CD14-positive monocyte (primary cell): Measurements from ENCODE around the gene HDAC4. TPM values are rescaled to one million over a fixed set of nuclear protein-coding genes. Genes with fewer than 3 reads are reported as not detected.

Source experiments
- DNase-seq, 3 donors: peaks; one replicate each; pipeline ENCODE4 v3.0.0-alpha.2; 2011 to 2022
- H2AFZ ChIP-seq: 2 replicates; pipeline ENCODE4 v1.6.0; 2012; ENCODE audit warnings: mild to moderate bottlenecking, low read depth, low read length, inconsistent platforms; ENCODE audit not compliant: insufficient read depth, poor library complexity, severe bottlenecking
- H3K27ac ChIP-seq, 2 donors: 1 replicate in 1 of 2; 2 replicates in 1 of 2; pipeline ENCODE4 v1.5.1; 2012 to 2013; ENCODE audit warnings: low read length in 2 of 2, control low read depth in 1 of 2, inconsistent platforms in 1 of 2, low read depth in 1 of 2, mild to moderate bottlenecking in 1 of 2
- H3K27me3 ChIP-seq, 2 donors: one replicate each; pipeline versions ENCODE4 v1.6.0 to v1.6.1; 2011 to 2013; ENCODE audit warnings: low read length in 2 of 2; ENCODE audit not compliant: control insufficient read depth in 2 of 2, insufficient read depth in 2 of 2
- H3K36me3 ChIP-seq, 2 donors: replicated peaks in 1 of 2; 1 replicate in 1 of 2; 2 replicates in 1 of 2; pipeline versions ENCODE4 v1.5.1 to v1.6.1; 2012 to 2013; ENCODE audit warnings: low read length in 2 of 2, control low read depth in 1 of 2, inconsistent platforms in 1 of 2, mild to moderate bottlenecking in 1 of 2; ENCODE audit not compliant: insufficient read depth in 2 of 2, control insufficient read depth in 1 of 2
- H3K4me1 ChIP-seq, 2 donors: 1 replicate in 1 of 2; 2 replicates in 1 of 2; pipeline versions ENCODE4 v1.5.1 to v1.6.1; 2012 to 2013; ENCODE audit warnings: low read length in 2 of 2, control low read depth in 1 of 2, inconsistent platforms in 1 of 2, mild to moderate bottlenecking in 1 of 2, moderate library complexity in 1 of 2; ENCODE audit not compliant: insufficient read depth in 2 of 2, control insufficient read depth in 1 of 2
- H3K4me2 ChIP-seq: replicated peaks from 2 replicates; pipeline ENCODE3; 2012; ENCODE audit warnings: low read length, moderate library complexity, mild to moderate bottlenecking; ENCODE audit not compliant: poor library complexity, severe bottlenecking; ENCODE audit errors: extremely low read depth
- H3K4me3 ChIP-seq, 3 experiments: fragments of 200-600 bp in 1 of 3; sonication (generic) in 1 of 3; replicated peaks in 1 of 3; 1 replicate in 2 of 3; 2 replicates in 1 of 3; pipeline ENCODE4 v1.5.1; 2011 to 2013; ENCODE audit warnings: low read length in 3 of 3, mild to moderate bottlenecking in 3 of 3, control low read depth in 2 of 3, low read depth in 2 of 3, inconsistent platforms in 1 of 3, moderate library complexity in 1 of 3
- H3K79me2 ChIP-seq: 2 replicates; pipeline ENCODE4 v1.6.0; 2012; ENCODE audit warnings: mild to moderate bottlenecking, control low read depth, inconsistent platforms, low read length, moderate library complexity; ENCODE audit not compliant: insufficient read depth
- H3K9ac ChIP-seq: 2 replicates; pipeline ENCODE4 v1.6.0; 2017; ENCODE audit warnings: low read length, mild to moderate bottlenecking; ENCODE audit not compliant: insufficient read depth, poor library complexity, severe bottlenecking
- H3K9me3 ChIP-seq, 2 donors: replicated peaks in 1 of 2; 1 replicate in 1 of 2; 2 replicates in 1 of 2; pipeline versions ENCODE4 v1.5.1 to v1.6.1; 2012 to 2013; ENCODE audit warnings: low read length in 2 of 2, control low read depth in 1 of 2; ENCODE audit not compliant: control insufficient read depth in 1 of 2, insufficient read depth in 1 of 2
- H4K20me1 ChIP-seq: 2 replicates; pipeline ENCODE4 v1.6.0; 2012; ENCODE audit warnings: mild to moderate bottlenecking, low read length, control low read depth, moderate library complexity; ENCODE audit not compliant: insufficient read depth
- H3K27ac Mint-ChIP-seq, 7 donors: one replicate each; pipeline ENCODE4 v1.8.0; 2020; ENCODE audit warnings: mild to moderate bottlenecking in 7 of 7, mixed read lengths in 7 of 7, moderate library complexity in 6 of 7, inconsistent platforms in 2 of 7
- H3K27me3 Mint-ChIP-seq, 3 donors: one replicate each; pipeline ENCODE4 v1.8.0; 2021 to 2022; ENCODE audit warnings: low read depth in 3 of 3, mild to moderate bottlenecking in 3 of 3, mixed read lengths in 3 of 3, moderate library complexity in 3 of 3, inconsistent platforms in 1 of 3
- H3K36me3 Mint-ChIP-seq, 2 donors: one replicate each; pipeline ENCODE4 v1.8.0; 2020; ENCODE audit warnings: mixed read lengths in 2 of 2, inconsistent platforms in 1 of 2, mild to moderate bottlenecking in 1 of 2
- H3K4me1 Mint-ChIP-seq: one replicate; pipeline ENCODE4 v1.8.0; 2020; ENCODE audit warnings: mild to moderate bottlenecking, mixed read lengths
- H3K4me3 Mint-ChIP-seq, 2 donors: one replicate each; pipeline ENCODE4 v1.8.0; 2020; ENCODE audit warnings: mild to moderate bottlenecking in 2 of 2, mixed read lengths in 2 of 2, moderate library complexity in 1 of 2
- H3K9me3 Mint-ChIP-seq, 7 donors: one replicate each; pipeline ENCODE4 v1.8.0; 2020 to 2022; ENCODE audit warnings: mixed read lengths in 7 of 7, mild to moderate bottlenecking in 6 of 7, moderate library complexity in 6 of 7, inconsistent platforms in 2 of 7
- WGBS: methylation state at CpG from one replicate; pipeline ENCODE4 v1.1.5; 2013; ENCODE audit warnings: missing lambda C conversion rate; ENCODE audit not compliant: insufficient coverage; 5-methylcytosine and 5-hydroxymethylcytosine counted together
- intact Hi-C, 2 donors: fragments of 100-400 bp; cut with micrococcal nuclease; formaldehyde crosslinking; loops; one replicate each; pipeline versions ENCODE4 v1.15.0 to v1.15.1; 2023
- polyA plus RNA-seq, 3 donors: library from polyadenylated mRNA; depleted of rRNA in 1 of 3; unstranded in 2 of 3; stranded (reverse) in 1 of 3; fragments of 300-500 nt in 2 of 3; fragments of >200 nt in 1 of 3; fragmentation: Illumina TruSeq in 2 of 3; gene quantifications; 1 replicate in 2 of 3; 2 replicates in 1 of 3; pipeline ENCODE4 v1.2.3, GENCODE V29; 2012 to 2021
- TF ChIP-seq, protein P1 (sequence below): fragments of 200-600 bp; IDR thresholded peaks from one replicate; pipeline ENCODE4 v1.8.0; 2022; ENCODE audit warnings: antibody characterized with exemption, mild to moderate bottlenecking

HDAC4 gene
- polyA plus RNA-seq, 3 donors, result 3.3 to 23.0 (median 4.5) TPM

DNA sequence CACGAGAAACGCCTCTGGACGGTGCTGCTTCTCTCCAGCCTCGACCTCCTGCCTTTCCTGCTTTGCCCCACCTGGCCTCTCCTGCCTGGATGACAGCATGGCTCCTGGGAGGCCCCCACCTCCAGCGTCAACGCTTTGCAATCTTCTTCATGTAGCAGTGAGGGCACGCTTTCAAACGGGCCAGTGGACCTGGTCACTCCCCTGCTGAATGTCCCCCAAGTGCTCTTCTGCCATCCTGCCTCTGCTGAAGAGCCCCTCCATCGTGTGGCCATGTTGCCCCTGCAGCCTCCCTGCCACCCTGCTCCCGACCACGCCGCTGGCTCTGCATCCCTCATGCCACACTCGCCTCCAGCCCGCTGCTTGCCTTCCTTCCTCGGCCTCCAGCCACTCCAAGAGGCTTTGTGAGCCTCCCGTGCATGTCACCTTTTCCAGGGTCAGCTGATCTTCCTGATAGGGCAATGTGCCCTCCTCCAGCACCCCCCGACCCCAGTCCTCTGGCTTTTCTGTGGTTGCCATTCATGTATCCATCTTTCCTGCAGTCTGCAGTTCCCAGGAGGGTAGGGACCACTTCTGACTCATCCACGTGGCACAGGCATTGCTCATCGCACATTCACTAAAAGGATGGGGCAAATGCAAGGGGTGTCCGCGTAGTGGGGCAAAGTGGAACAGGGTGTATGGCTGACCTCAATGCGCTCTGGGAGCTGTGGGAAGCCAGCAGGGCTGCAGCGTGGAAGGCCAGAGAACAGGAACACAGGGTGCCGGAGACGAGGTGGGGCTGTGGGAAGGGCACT, 284.2 kb downstream of the HDAC4 start:
- Histone ChIP-seq H3K4me2 (no peak overlapping the region), H3K27me3 (no peaks in the 10 kb centered on the region), H3K79me2 (no peaks in the 10 kb centered on the region), H3K4me3 (no peak overlapping the region), H4K20me1 (peaks cover 63% of the 10 kb centered on the region), H3K4me1 (peaks cover 34 to 54% of the 10 kb centered on the region in 2 donors), H3K9ac (no peak overlapping the region), H3K36me3 (peaks cover 46 to 78% of the 10 kb centered on the region in 2 donors), H2AFZ (no peak overlapping the region), H3K9me3 (no peaks in the 10 kb centered on the region), H3K27ac (no peak overlapping the region)
- H3K9me3 Mint-ChIP-seq, result peaks cover 0 to 1% (median 0%) of the 10 kb centered on the region in 7 donors
- H3K36me3 Mint-ChIP-seq, result peaks cover 57 to 83% of the 10 kb centered on the region in 2 donors
- TF ChIP-seq, protein P1, sequence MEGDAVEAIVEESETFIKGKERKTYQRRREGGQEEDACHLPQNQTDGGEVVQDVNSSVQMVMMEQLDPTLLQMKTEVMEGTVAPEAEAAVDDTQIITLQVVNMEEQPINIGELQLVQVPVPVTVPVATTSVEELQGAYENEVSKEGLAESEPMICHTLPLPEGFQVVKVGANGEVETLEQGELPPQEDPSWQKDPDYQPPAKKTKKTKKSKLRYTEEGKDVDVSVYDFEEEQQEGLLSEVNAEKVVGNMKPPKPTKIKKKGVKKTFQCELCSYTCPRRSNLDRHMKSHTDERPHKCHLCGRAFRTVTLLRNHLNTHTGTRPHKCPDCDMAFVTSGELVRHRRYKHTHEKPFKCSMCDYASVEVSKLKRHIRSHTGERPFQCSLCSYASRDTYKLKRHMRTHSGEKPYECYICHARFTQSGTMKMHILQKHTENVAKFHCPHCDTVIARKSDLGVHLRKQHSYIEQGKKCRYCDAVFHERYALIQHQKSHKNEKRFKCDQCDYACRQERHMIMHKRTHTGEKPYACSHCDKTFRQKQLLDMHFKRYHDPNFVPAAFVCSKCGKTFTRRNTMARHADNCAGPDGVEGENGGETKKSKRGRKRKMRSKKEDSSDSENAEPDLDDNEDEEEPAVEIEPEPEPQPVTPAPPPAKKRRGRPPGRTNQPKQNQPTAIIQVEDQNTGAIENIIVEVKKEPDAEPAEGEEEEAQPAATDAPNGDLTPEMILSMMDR, result no peak
- intact Hi-C loops, result no loop called here
- H3K27me3 Mint-ChIP-seq, result peaks cover 0 to 2% (median 0%) of the 10 kb centered on the region in 3 donors
- WGBS, result 97% methylated on average over 25 of the region's 25 CpGs
- peak overlapping the region in 3 of 7 donors; percentile 8 to 61 (median 59) for H3K27ac Mint-ChIP-seq
- peaks cover 51% of the 10 kb centered on the region for H3K4me1 Mint-ChIP-seq
- no peak for DNase-seq
- peak overlapping the region in 1 of 2 donors; percentile 24 for H3K4me3 Mint-ChIP-seq

DNA sequence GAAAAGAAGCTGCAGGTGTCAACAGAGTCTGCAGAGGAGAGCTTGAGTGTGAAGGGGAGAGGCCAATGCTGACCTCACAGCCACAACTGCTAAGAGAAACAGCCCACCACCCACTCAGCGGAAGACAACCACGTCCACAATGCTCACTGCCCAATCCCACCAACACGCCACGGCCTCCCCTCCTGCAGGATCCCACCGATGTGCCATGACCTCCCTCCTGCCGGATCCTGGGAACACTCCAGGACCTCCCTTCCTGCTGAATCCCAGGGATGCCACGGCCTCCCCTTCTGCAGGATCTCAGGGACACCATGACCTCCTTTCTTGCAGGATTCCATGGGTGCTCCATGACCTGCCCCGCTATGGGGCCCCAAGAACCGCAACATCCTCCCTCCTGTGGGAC, 285.2 kb downstream of the HDAC4 start:
- Mint-ChIP-seq H3K4me1 (peaks cover 42% of the 10 kb centered on the region), H3K9me3 (peaks cover 0 to 1% (median 0%) of the 10 kb centered on the region in 7 donors), H3K27me3 (peaks cover 0 to 2% (median 0%) of the 10 kb centered on the region in 3 donors), H3K36me3 (peaks cover 63 to 85% of the 10 kb centered on the region in 2 donors), H3K27ac (peak overlapping the region in 3 of 7 donors; percentile 13 to 61 (median 21)), H3K4me3 (no peak overlapping the region)
- Histone ChIP-seq H3K27ac (no peak overlapping the region), H3K4me2 (no peak overlapping the region), H3K79me2 (no peaks in the 10 kb centered on the region), H3K9ac (peak overlapping the region; percentile 22), H4K20me1 (peaks cover 55% of the 10 kb centered on the region), H2AFZ (no peak overlapping the region), H3K36me3 (peaks cover 56 to 82% of the 10 kb centered on the region in 2 donors), H3K4me3 (no peak overlapping the region), H3K4me1 (peaks cover 25 to 44% of the 10 kb centered on the region in 2 donors), H3K9me3 (no peaks in the 10 kb centered on the region), H3K27me3 (no peaks in the 10 kb centered on the region)
- TF ChIP-seq, protein P1, result no peak
- DNase-seq, result no peak
- intact Hi-C loops, result no loop called here
- WGBS, result 96% methylated on average over 9 of the region's 9 CpGs
